Measurements from ENCODE around the gene LYPD6B. TPM values are rescaled to one million over a fixed set of nuclear protein-coding genes. Genes with fewer than 3 reads are reported as not detected.

Gene LYPD6B
- total RNA-seq, 1 donor from 2014 or later: 10.1 TPM

- Histone ChIP-seq H3K27me3 (no peaks in the 10 kb centered on the region), H3K4me3 (no peak overlapping the region), H3K36me3 (no peaks in the 10 kb centered on the region), H3K9me3 (no peaks in the 10 kb centered on the region), H3K4me1 (no peaks in the 10 kb centered on the region), H3K27ac (no peak overlapping the region)
- intact Hi-C loops (cut with DNase I): no loop called here
- no peak for TF ChIP-seq POLR2A (IDR thresholded peaks at IDR 0.05)
- TF ChIP-seq CTCF (IDR thresholded peaks at IDR 0.05): no peak
- DNase-seq (ENCODE audit: extremely low spot score in 2 of 2): no peak
Observed at GRCh38 chr2:149115781-149116180, 77.3 kb downstream of the LYPD6B start.

GRCh38 chr2:149119368-149119767, 80.9 kb downstream of the LYPD6B start:
- no peaks in the 10 kb centered on the region for H3K36me3 ChIP-seq
- H3K4me1 ChIP-seq: no peaks in the 10 kb centered on the region
- no peak for DNase-seq (ENCODE audit: extremely low spot score in 2 of 2)
- no peaks in the 10 kb centered on the region for H3K27me3 ChIP-seq
- no peaks in the 10 kb centered on the region for H3K9me3 ChIP-seq
- intact Hi-C loops (cut with DNase I): no loop called here
- no peak overlapping the region for H3K27ac ChIP-seq
- no peak for TF ChIP-seq CTCF (IDR thresholded peaks at IDR 0.05)
- no peak overlapping the region for H3K4me3 ChIP-seq

- Histone ChIP-seq H3K27ac (no peak overlapping the region), H3K4me1 (no peaks in the 10 kb centered on the region), H3K27me3 (no peaks in the 10 kb centered on the region), H3K36me3 (no peaks in the 10 kb centered on the region), H3K9me3 (no peaks in the 10 kb centered on the region), H3K4me3 (no peak overlapping the region)
- DNase-seq (ENCODE audit: extremely low spot score in 2 of 2): no peak
- intact Hi-C loops (cut with DNase I): no loop called here
- TF ChIP-seq CTCF (IDR thresholded peaks at IDR 0.05) (no peak), POLR2A (IDR thresholded peaks at IDR 0.05) (no peak), POLR2AphosphoS5 (IDR thresholded peaks at IDR 0.05; ENCODE audit: insufficient read depth in 1 of 2, low read depth in 1 of 2) (no peak)
Observed at GRCh38 chr2:149122516-149122915, 84.0 kb downstream of the LYPD6B start.

- H3K36me3 ChIP-seq: no peaks in the 10 kb centered on the region
- H3K9me3 ChIP-seq: no peaks in the 10 kb centered on the region
- no peak overlapping the region for H3K4me3 ChIP-seq
- intact Hi-C loops (cut with DNase I): no loop called here
- DNase-seq (ENCODE audit: extremely low spot score in 2 of 2): no peak
- TF ChIP-seq CTCF (IDR thresholded peaks at IDR 0.05) (no peak), POLR2A (IDR thresholded peaks at IDR 0.05) (no peak), POLR2AphosphoS5 (IDR thresholded peaks at IDR 0.05; ENCODE audit: insufficient read depth in 1 of 2, low read depth in 1 of 2) (no peak)
- H3K27me3 ChIP-seq: no peaks in the 10 kb centered on the region
- no peak overlapping the region for H3K27ac ChIP-seq
- no peaks in the 10 kb centered on the region for H3K4me1 ChIP-seq
Observed at GRCh38 chr2:149125031-149125725, 86.7 kb downstream of the LYPD6B start.

- no peak overlapping the region for H3K27ac ChIP-seq
- intact Hi-C loops (cut with DNase I): no loop called here
- H3K9me3 ChIP-seq: no peaks in the 10 kb centered on the region
- no peak overlapping the region for H3K4me3 ChIP-seq
- DNase-seq (ENCODE audit: extremely low spot score in 2 of 2): no peak
- no peak for TF ChIP-seq POLR2AphosphoS5 (IDR thresholded peaks at IDR 0.05; ENCODE audit: insufficient read depth in 1 of 2, low read depth in 1 of 2)
- no peak for TF ChIP-seq CTCF (IDR thresholded peaks at IDR 0.05)
- no peak for TF ChIP-seq POLR2A (IDR thresholded peaks at IDR 0.05)
- no peaks in the 10 kb centered on the region for H3K4me1 ChIP-seq
- no peaks in the 10 kb centered on the region for H3K36me3 ChIP-seq
- H3K27me3 ChIP-seq: no peaks in the 10 kb centered on the region
Observed at GRCh38 chr2:149129433-149129832, 90.9 kb downstream of the LYPD6B start.

All from vagina (tissue), 2 donors.